GM04503 (cell line): ENCODE data around the gene PAAF1.

ENCODE experiments used
- DNase-seq: peaks from one replicate; pipeline ENCODE4 v3.0.0-alpha.2; 2012; ENCODE audit warnings: low read depth

Gene PAAF1

DNA sequence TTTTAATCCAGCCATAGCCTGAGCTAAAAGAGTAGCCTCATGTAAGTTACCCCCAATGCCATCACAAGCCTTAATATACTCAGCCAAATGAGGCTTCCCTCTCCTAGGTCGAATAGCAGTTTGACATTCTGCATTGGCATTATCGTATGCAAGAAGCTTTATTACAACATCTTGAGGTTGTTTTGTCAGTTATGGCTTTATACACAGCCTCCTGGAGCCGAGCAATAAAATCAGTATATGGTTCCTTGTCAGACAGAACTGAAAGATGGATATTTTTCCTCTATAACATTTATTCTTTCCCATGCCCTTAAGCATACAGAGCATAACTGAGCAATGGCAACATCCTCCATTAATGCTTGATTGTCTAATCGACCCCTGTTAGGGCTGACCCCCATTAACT is 68.6 kb downstream of the PAAF1 start:
- no peak for DNase-seq

DNA sequence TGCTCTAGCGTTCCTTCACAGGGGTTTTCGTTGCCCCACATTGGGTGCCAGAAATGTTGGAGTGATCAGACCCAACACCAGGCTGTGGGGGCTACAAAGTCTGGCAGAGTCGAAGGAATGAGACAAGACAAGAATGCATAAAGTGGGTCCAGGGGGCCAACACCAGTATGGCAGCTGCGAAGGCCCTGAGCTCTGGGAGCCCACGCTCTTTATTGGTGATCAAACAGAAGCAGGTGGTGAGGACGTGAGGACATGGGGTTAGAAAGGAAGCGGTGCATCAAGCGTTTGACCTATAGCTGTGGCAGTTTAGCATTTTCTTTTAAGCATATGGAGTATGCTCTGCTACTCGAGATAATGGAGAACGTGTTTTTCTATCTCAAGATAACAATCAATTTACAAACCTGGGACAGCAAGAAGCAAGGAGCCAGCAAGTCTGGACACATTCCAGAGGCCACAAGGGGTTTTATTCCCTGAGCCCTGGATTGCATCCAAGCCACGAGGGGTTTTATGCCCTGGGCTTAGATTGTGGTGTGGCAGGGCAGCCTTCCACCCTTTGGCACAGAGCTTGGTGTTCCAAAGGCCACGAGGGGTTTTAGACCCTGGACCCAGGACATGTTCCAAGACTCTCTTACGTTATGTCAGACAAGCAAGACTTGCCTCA is 70.1 kb downstream of the PAAF1 start:
- no peak for DNase-seq

DNA sequence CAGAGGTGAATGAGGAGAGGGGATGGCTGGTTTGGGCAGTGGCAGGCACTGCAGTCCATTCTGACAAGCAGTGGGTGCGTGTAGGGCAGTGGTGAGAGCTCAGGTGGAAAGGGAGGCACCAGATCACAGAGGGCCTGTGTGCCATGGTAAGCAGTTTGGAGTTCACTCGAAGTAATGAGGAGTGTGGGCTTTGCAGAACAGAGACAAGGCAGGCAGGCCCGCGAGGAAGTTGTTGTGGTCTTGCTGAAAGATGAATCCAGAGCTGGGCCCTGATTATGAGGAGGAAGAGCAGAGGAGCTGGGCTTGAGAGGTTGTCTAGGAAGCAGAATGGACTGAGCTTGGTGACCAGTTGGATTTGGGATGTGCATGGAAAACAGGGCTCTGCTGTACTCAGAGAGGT is 72.4 kb downstream of the PAAF1 start:
- DNase-seq = no peak

DNA sequence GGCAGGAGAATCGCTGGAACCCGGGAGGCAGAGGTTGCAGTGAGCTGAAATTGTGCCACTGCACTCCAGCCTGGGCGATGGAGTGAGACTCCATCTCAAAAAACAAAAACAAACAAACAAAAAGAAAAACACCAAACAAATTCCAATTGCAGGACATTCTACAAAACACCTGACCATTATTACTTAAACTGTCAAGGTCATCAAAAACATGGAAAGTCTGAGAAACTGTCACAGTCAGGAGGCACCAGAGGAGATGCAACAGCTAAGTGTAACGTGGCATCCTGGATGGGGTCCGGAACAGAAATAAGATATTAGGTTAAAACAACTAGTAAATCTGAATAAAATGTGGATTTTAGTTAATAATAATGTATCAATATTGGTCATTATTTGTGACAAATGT is 73.1 kb downstream of the PAAF1 start:
- no peak for DNase-seq

DNA sequence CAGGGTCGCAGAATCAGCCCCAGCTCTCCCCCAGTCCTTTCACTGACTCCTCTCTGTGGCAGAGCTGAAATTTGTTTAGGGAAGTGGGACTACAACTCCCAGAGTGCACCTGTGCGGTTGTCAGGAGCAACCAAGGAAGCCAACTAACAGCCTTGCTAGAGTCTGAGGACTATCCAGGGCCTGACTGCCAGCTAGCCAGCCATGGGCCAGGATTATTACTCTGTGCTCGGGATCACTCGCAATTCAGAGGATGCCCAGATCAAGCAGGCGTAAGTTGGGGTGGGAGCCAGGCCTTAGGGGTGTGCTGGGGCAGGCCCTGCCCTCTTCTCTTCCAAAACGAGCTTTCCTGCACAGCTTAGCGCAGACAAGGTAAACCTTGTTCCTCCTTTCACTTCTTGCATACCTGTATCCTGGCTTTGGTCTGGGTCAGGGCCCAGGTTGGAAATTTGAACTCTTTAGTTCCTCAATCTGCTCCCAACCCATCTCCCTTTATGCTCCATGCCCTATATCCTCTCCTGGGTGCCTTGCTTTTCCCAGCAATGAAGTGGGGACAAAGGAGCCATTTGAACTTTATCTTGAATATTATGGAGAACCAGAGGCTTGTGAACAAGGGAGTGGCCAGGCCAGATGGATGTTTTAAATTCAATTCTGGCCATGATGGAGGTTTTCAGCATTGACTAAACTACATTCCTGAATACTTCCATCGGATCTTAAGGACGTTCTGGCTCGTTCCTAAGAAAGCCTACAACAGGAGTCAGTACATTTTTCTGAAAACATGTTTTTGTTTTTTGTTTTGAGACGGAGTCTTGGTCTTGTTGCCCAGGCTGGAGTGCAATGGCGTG is 74.3 kb downstream of the PAAF1 start, which contains the start of gene DNAJB13:
Gene DNAJB13, plus strand, starts transcription at position 158 of the 842 bp plus-strand sequence. Its CDS starts 44 bp downstream, at position 202.
- no peak for DNase-seq

DNA sequence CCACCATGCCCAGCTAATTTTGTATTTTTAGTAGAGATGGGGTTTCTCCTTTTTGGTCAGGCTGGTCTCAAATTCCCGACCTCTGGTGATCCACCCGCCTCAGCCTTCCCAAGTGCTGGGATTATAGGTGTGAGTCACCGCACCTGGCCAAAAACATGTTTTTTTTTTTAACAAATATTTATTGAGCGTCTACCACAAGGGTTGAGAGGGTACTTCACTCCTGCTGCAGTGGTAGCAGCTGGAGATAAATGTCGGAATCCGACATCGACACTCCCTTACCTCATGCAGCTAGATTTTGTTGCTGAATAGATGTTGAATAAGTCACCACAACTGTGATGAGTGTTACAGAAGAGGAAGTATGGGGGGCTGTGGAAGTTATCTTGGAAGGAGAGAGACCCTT is 75.0 kb downstream of the PAAF1 start:
- no peak for DNase-seq

DNA sequence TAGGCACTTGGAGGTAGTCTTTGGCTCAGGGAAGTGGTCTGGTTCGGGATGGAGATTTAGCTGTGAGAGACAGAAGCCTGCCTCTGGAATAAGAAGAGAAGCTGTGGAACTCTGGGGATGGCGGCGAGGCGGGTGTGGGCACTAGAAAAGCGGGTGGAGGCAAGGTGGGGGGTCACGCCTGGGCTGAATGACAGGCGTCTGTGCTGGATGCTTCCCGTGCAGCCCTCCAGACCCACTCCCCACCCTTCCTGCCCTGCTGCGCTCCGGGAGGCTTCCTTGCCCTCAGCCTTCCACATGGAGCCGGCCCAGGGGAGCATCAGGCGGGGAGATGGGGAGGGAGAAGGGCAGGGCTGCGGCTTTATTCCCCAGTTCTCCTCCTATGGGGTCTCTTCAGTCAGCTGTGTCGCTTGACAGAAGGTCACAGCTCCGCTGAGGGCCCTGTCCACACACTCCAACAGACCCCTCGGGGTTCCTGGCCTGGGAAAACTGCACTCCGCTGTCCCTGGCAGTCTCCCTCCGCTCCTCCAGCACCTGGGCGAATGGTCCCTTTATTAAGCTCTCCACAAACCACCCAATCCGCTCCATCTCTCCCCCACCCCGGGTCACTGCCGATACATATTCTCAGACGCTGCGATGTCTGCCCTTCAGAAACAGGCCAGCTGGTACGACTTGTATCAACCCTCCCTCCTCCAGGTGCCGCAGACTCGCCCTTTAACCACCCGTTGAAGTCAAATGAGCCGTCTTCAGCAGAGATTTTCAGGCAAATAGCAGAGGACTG is 80.3 kb downstream of the PAAF1 start:
- no peak for DNase-seq

DNA sequence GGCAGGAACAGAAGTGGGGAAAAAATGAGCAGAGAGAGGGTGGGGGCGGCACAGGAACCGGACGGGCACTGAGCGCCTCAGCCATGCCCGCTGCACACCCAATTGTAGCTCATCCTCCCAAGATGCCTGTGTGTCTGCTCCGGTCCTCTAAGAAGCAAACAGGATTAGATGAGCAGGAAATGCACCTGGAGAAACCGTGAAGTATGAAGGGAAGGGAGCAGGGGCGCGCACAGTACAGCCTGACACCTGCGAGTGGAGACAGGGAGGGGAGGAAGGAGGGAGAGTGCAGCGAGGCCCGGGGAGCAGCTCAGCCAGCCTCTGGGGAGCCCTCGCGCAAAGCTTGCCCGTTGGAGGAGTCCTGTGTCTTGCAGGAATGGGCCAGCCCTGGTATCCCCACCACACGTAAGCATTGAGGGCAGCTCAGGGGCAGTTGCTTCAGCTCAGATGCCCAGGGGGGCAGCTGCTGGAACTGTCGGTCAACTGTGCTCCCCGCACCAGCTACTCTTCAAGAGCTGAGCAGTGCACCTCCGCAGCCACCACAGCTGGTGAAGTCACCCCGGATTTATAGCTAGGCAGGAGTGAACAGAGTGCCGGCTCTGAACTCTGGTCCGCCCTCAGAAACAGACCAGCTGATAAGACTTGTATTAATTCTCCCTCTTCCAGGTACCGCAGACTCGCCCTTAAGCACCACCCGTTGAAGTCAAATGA is 81.0 kb downstream of the PAAF1 start:
- DNase-seq = no peak

DNA sequence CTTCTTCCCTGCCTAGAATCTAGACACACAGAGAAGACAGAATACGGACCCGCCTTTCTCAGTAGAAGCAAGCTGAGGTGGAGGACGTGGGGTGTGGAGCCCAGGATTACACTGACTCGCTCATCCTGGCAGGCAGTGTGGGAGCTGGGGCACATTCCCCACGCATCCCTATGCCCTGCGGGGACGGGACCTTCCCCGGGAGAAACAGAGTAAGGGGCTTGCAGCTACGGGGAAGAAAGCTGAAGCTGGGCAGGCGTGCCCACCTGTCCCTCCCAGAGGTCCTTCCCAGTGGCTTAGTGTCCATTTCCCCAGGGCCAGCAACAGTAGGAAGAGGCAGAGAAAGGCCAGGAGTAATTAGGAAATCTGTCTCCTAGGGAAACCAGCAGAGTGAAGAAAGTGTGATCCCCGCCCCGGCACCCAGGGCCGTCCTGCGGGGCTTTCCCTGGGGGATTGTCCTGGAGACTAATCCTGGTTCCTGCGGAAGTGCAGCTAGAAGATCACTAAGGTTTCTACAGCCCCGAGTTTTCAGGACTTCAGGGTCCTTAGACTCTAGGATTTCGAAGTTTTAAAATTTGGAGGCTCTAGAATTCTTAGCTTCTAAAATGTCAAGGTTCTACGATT is 81.8 kb downstream of the PAAF1 start:
- DNase-seq = no peak

DNA sequence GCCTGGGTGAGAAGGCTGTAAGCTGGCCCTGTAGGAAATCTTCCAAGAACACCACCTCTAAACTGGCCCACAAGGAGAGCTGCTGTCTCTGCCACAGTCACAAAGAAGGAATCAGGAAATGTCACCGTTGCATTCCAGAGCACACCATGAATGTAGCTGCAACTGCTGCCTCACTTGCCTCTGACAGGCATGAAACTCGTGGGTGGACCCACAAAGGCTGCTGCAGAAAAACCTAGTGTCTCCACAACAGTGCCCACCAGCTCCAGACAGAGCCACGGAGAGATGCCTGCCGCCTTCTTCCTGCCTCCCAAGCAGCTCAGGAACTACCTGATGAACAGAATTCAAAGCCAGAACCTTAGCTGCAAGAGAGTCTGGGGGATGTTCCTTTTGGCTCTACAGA is 84.5 kb downstream of the PAAF1 start:
- peak; percentile 27 for DNase-seq

DNA sequence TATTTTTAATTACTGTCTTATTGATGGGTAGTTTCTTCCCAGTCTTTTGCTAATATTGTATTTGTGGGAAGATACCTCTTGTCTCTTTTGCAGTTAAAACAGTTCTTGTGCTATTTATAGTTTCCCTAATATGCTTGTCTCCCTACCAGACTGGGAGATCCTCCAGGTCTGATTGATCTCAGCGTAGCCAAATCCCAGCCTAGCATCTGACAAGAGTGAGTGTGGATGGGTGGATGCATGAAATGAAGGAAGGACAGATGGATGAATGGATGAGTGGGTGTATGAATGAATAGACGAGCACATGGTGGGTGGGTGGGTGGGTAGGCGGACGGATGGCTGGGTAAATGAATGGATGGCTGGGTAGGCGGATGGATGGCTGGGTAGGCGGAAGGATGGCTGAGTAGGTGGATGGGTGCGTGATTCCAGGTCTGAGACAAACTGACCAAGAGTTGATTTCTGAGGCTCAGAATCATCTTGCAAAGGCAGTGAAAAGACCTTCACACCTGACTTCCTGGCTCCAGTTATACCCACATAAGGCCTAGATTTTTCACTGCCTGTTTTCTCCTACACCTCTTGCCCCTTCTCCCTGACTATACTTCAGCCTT is 85.4 kb downstream of the PAAF1 start:
- DNase-seq = no peak

DNA sequence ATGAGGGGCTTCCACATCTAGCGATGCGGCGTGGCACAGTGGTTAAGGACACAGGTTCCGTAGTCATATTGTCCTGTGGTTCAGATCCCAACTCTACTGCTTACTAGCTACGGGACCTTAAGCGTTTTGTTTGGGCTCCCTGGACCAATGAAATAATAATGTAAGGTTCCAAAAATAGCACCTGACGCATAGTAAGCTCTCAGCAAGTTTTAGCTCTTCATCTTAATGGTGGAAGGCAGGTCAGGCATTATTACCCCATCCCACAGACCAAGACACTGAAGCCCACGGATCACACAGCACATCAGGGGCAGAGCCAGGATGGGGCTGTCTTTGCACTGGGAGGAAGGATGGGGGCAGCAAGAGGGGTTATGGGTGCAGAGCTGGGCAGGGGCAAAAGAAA is 87.1 kb downstream of the PAAF1 start:
- DNase-seq = no peak

DNA sequence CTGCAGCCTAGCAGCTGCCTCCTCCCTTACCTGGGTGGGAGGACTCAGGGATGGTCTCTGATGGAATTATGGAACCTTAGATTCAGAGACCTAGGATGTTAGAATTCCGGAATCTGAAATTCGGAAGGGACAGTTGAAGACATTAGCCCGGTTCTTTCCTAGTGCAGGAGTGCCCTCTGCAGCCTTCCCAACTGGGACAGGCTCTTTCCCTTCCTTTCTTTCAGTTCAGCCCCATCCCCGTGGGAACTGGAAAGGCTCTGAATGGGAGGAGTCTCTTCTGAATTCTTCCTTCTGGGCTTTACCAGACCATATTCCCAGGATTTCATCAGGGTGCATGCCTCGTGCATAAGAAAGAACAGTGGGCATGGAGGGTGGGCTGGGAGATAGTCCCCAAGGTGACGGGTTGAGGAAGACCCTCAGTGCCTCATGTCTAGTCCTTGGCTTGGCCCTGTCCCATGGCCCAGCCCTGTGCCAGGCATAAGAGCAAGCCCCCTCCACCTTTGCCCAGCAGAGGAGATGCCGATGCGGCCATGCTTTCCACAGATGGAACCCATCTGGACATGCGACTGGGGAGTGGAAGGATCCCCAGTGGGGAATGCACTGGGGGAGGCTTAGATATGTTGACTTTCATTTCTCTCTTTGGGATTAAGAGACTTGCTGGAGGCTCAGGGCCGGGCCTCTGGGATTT is 88.4 kb downstream of the PAAF1 start:
- DNase-seq = no peak

DNA sequence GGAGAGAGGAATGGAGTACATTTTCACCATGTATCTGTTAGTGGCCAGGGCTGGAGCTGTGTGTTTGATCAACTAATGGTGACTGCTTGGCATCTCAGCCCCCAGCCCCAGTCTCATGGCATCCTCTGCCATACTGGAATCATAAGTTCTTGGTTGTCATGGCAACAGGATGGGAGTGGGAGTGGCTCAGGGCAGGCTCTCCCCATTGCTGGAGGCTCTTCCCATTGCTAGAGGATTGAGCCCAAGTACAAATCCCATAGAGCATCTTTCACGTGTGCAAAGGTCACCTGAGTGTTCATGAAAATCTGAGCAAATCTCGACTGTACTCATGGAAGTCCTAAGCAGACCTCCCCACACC is 88.9 kb downstream of the PAAF1 start:
- DNase-seq = no peak

DNA sequence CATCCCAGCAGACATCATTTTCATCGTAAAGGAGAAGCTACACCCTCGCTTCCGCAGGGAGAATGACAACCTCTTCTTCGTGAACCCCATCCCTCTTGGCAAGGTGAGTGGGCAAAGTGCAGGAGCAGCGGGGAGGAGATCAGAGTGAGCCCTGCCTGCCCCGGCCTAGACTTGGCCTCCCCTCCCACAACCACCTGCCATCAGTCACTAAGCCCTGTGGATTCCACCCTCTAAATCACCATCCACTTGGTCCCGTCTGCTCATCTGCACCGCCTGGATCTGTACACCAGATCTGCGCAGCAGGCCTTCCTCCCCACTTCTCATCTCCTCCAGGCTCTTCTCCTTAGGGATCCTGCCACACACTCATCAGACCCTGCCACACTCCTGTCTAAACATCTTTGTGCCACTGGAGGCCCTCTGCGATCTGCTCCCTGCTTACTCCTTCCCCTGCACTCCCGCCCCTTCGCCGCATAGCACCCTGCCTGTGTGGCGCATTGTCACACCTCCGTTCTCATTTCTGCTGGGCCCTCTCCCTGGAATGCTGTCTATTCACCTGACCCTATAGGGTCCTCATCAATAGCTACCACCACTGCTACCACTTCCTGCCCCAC is 91.7 kb downstream of the PAAF1 start:
- DNase-seq = no peak

DNA sequence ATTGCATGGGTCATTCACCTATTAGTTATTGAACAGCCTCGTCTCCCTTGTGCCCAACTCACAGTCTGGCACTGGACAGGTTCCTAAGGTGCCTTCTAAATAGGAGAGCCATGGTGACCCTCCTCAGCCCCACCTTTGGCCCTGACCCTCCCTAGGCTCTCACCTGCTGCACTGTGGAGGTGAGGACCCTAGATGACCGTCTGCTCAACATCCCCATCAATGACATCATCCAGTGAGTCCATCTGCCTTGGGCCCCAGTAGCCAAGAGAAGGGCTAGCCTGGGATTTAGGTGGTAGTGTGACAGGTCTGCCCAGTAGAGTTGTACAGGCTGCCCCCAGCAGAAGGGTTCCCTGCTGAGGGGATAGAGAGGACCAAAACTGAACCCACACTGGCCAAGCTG is 92.3 kb downstream of the PAAF1 start:
- DNase-seq = no peak

DNA sequence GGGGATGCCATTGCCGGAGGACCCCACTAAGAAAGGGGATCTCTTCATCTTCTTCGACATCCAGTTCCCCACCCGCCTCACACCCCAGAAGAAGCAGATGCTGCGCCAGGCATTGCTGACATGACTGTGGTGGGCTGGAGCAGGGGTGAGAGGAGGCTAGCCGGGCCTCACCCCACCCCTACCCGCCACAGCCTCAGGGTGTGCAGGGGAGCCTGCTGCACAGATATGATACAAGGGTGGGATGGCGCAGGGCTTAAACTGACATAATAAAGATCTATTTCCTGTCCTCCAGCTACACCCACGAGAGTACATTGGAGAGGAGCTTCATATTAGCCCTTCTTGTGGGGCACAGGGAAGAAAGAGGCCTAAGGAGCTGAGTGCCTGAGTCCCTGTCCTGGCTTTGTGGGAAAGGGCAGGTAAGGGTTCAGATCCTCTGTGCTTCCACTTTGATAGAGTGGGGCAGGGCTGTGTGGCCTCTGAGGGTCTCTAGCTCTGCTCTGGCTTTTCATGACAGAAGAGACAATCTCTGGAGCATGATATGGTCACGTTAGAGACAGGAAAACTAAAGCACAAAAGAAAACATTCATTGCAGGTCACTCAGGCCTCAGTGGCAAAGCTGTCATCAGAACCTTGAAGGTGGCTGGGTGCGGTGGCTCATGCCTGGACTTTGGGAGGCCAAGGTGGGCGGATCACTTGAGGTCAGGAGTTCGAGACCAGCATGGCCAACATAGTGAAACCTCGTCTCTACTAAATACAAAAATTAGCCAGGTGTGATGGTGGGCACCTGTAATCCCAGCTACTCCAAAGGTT is 93.4 kb downstream of the PAAF1 start:
- no peak for DNase-seq

DNA sequence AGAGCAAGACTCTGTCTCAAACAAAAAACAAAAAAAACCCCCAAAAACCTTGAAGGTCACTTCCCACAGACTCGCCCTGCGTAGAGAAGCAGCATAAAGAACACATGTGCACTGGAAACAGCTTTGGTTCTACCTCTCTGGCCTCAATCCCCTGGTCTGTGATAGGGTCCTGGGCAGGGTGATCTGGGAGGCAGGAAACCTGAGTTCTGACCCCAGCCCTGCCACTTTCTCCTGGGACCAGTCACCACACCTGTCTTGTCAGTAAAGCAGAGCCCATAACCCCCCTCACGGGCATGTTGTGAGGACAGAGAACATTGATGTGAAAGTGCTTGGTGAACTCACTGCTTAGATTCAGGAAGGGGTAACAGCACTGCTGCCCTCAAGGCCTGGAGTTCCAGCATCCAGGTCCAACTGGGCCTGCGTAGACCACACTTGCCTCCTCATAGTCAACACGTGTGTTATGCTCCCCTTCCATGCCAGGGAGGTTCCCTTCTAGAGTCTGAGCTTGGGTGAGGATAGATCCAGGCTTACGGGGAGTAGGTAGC is 94.4 kb downstream of the PAAF1 start:
- no peak for DNase-seq

DNA sequence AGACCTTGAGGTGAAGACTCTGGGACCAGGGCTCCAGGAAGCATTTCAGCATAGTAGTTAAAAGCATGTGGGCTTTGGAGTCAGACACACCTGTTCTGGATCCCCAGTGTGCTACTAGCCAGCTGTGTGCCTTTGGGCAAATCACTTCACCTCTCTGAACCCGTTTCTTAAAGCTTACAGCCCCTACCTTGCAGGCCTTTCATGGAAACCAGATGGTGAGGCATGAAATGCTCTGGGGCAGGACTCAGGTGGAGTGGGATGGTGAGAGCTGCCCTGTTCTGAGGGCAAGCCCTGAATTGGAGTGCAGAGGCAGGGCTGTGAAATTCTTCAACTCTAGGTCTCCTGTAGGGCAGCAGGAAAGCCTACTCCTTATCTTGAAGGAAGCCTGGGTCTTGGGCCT is 95.4 kb downstream of the PAAF1 start:
- DNase-seq = no peak
